Karpas-422 (cell line): ENCODE results near the gene CD36. TPM values are rescaled to one million over a fixed set of nuclear protein-coding genes. Genes with fewer than 3 reads are reported as not detected.

ENCODE experiments used
- DNase-seq: peaks from one replicate; pipeline ENCODE4 v3.0.0-alpha.2; 2015
- H2AFZ ChIP-seq: fragments of 200-600 bp; sonication (generic); 2 replicates; pipeline ENCODE4 v1.6.1; 2014; ENCODE audit warnings: antibody characterized with exemption, low read length, mixed read lengths
- H3K27ac ChIP-seq: fragments of 200-600 bp; sonication (generic); 2 replicates; pipeline ENCODE4 v1.5.1; 2014; ENCODE audit warnings: mild to moderate bottlenecking, low read length, moderate library complexity
- H3K27me3 ChIP-seq: fragments of 200-600 bp; sonication (generic); 2 replicates; pipeline ENCODE4 v1.6.1; 2014; ENCODE audit warnings: low read length, mixed read lengths
- H3K36me3 ChIP-seq: fragments of 200-600 bp; sonication (generic); 2 replicates; pipeline ENCODE4 v1.6.1; 2014; ENCODE audit warnings: low read length, mixed read lengths; ENCODE audit not compliant: insufficient read depth
- H3K4me1 ChIP-seq: fragments of 200-600 bp; sonication (generic); 2 replicates; pipeline ENCODE4 v1.6.1; 2014; ENCODE audit warnings: mild to moderate bottlenecking, low read length, mixed read lengths
- H3K4me2 ChIP-seq: fragments of 200-600 bp; sonication (generic); 2 replicates; pipeline ENCODE4 v1.6.1; 2014; ENCODE audit warnings: low read length, low read depth, mild to moderate bottlenecking; ENCODE audit not compliant: poor library complexity, severe bottlenecking
- H3K4me3 ChIP-seq: fragments of 200-600 bp; sonication (generic); 2 replicates; pipeline ENCODE4 v1.5.1; 2014; ENCODE audit warnings: mild to moderate bottlenecking, antibody characterized with exemption, low read length, mixed read lengths
- H3K79me2 ChIP-seq: fragments of 200-600 bp; sonication (generic); 2 replicates; pipeline ENCODE4 v1.6.1; 2014; ENCODE audit warnings: mild to moderate bottlenecking, low read length, mixed read lengths
- H3K9ac ChIP-seq: fragments of 200-600 bp; sonication (generic); 2 replicates; pipeline ENCODE4 v1.6.0; 2014; ENCODE audit warnings: low read length
- H3K9me2 ChIP-seq: fragments of 200-600 bp; sonication (generic), shearing (Covaris generic); replicated peaks from 2 replicates; pipeline ENCODE4 v1.6.0; 2014; ENCODE audit warnings: mild to moderate bottlenecking, low read length, moderate library complexity; ENCODE audit not compliant: insufficient read depth
- H3K9me3 ChIP-seq: fragments of 300-700, 200-600 bp; sonication (generic); 2 replicates; pipeline ENCODE4 v1.6.1; 2014; ENCODE audit warnings: low read length, mixed read lengths
- H4K20me1 ChIP-seq: fragments of 200-600 bp; sonication (generic); 2 replicates; pipeline ENCODE4 v1.6.1; 2014; ENCODE audit warnings: mild to moderate bottlenecking, antibody characterized with exemption, low read length, low read depth; ENCODE audit not compliant: insufficient read depth
- total RNA-seq: library from RNA; depleted of rRNA; stranded (reverse); fragments of >200 nt; shearing (Covaris generic); gene quantifications from 2 replicates; pipeline ENCODE4 v1.2.3, GENCODE V29; 2014; ENCODE audit warnings: low replicate concordance

CD36 gene
- total RNA-seq, 1 experiment from 2014 or later, result not detected

DNA sequence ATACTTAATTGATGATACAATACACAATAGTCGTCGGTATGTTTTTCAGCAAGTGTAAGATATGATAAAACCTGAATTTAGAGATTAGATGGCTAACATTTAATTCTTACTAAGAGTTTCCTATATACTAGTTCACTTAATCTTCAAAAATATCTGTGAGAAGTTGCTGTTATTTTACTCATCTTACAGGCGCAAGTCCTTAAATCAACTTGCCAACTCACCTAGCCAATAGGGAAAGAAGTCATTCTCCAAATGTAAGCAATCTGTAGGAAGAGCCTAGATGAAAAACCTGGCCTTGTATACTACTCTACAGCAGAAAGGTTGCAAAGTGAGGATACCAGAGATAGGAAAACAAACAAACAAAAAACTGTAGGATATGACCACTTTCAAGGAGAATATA, 10.6 kb downstream of the CD36 start:
- H3K4me3 ChIP-seq, result no peak overlapping the region

DNA sequence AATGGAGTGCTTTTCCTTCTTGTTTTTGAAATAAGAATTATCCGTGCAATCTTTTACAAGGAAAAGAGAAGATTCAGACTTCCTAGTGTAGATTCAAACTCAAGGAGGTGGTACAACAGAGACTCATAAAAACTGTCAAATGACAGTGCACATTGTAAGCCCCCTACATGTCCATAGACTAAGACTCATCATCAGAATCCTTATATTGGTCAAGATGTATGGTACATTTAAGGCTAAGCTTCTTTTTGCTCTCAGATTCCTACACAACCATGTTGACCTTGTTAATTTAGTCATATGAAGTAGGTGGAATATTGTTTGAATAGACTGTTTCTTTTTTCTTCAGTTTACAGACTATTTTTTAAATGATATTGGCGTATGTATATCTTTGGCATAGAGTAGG, 11.6 kb downstream of the CD36 start:
- Histone ChIP-seq H4K20me1 (no peaks in the 10 kb centered on the region), H3K27ac (no peak overlapping the region), H3K79me2 (no peaks in the 10 kb centered on the region), H3K9me3 (0 out of 2 replicates have a peak, but pooled peaks cover 5% of the 10 kb centered on the region), H3K4me3 (no peak overlapping the region), H3K4me2 (no peak overlapping the region), H3K9ac (no peak overlapping the region), H3K36me3 (no peaks in the 10 kb centered on the region), H3K27me3 (no peaks in the 10 kb centered on the region), H2AFZ (no peak overlapping the region), H3K9me2 (no peaks in the 10 kb centered on the region; the same call in 1 of the 2 replicates), H3K4me1 (no peaks in the 10 kb centered on the region)
- DNase-seq, result no peak

More for the DNA sequence above, 10.6 kb downstream of the CD36 start:
- Histone ChIP-seq H3K4me2 (no peak overlapping the region), H3K4me1 (no peaks in the 10 kb centered on the region), H3K27ac (no peak overlapping the region), H2AFZ (no peak overlapping the region), H3K9ac (no peak overlapping the region), H4K20me1 (no peaks in the 10 kb centered on the region), H3K27me3 (no peaks in the 10 kb centered on the region), H3K9me3 (peaks cover 12% of the 10 kb centered on the region), H3K9me2 (no peaks in the 10 kb centered on the region; the same call in 1 of the 2 replicates), H3K36me3 (no peaks in the 10 kb centered on the region), H3K79me2 (no peaks in the 10 kb centered on the region)
- DNase-seq, result no peak

DNA sequence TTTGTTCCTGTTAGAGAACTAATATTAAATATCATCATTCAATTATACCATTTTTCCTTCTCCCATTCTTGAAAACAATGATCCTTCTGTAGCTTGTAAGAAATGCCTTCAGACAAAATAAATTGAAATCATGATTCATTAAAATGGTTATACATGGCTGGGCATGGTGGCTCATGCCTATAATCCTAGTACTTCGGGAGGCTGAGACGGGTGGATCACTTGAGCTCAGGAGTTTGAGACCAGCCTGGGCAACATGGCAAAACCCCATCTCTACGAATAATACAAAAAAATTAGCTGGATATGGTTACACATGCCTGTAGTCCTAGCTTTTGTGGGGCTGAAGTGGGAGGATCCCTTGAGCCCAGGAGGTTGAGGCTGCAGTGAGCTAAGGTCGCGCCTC, 13.0 kb downstream of the CD36 start:
- no peaks in the 10 kb centered on the region for H3K4me1 ChIP-seq
- H3K27me3 ChIP-seq, result no peaks in the 10 kb centered on the region
- no peak overlapping the region for H2AFZ ChIP-seq
- DNase-seq, result no peak
- 0 out of 2 replicates have a peak, but pooled peaks cover 5% of the 10 kb centered on the region for H3K9me3 ChIP-seq
- H3K79me2 ChIP-seq, result no peaks in the 10 kb centered on the region
- H3K4me3 ChIP-seq, result no peak overlapping the region
- H4K20me1 ChIP-seq, result no peaks in the 10 kb centered on the region
- H3K4me2 ChIP-seq, result no peak overlapping the region
- no peak overlapping the region for H3K9ac ChIP-seq
- no peaks in the 10 kb centered on the region for H3K36me3 ChIP-seq
- no peak overlapping the region for H3K27ac ChIP-seq
- no peaks in the 10 kb centered on the region; the same call in 1 of the 2 replicates for H3K9me2 ChIP-seq

DNA sequence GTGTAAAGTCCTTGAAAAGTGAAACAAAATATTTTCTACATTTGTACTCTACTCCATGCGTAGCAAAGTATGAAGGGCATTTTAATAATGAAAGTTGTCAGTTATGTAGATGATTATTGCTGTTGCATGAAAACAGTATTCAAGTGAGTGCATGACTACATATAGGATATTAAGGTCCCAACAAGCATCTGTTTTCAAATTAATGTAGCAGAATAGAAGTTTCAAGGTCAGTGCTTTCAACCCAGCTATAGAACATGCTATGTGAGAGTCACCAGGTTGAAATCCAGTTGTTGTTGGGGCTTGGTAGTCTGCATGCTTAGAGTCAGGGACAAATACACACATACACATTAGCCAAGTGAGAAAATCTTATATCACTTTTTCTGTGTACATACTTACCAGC, 14.8 kb downstream of the CD36 start:
- Histone ChIP-seq H2AFZ (no peak overlapping the region), H3K9ac (no peak overlapping the region), H3K27me3 (no peaks in the 10 kb centered on the region)

DNA sequence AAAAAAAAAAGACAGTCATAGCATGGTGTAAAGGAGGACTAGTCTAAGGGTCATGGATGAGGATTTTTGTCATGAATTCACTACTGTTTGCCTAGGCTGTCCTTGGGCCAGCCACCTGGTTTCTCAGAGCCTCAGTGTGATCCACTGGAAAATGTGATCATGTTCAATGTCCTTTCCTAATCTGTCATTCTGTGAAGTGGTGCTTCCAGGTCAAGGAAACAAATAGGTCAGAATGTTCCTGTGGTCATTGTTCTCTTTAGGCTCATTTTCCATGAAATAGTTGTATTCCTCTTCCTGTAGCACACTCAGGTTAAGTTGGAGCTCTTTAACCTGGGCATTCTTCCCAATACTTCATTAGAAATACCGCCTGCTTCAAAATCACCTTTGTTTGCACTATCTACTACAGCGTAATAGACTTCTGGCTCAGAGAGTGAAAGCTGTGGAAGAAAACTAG, 16.5 kb downstream of the CD36 start:
- no peak for DNase-seq
- Histone ChIP-seq H4K20me1 (no peaks in the 10 kb centered on the region), H3K9me3 (0 out of 2 replicates have a peak, but pooled peaks cover 5% of the 10 kb centered on the region), H3K79me2 (no peaks in the 10 kb centered on the region), H3K4me1 (no peaks in the 10 kb centered on the region), H3K9ac (no peak overlapping the region), H3K4me2 (no peak overlapping the region), H3K27me3 (no peaks in the 10 kb centered on the region), H3K9me2 (no peaks in the 10 kb centered on the region), H3K36me3 (no peaks in the 10 kb centered on the region), H3K4me3 (no peak overlapping the region), H3K27ac (no peak overlapping the region), H2AFZ (no peak overlapping the region)

More for the DNA sequence above, 14.8 kb downstream of the CD36 start:
- H3K9me3 ChIP-seq, result 0 out of 2 replicates have a peak, but pooled peaks cover 5% of the 10 kb centered on the region
- H3K36me3 ChIP-seq, result no peaks in the 10 kb centered on the region
- no peak for DNase-seq
- no peak overlapping the region for H3K4me2 ChIP-seq
- H3K79me2 ChIP-seq, result no peaks in the 10 kb centered on the region
- H4K20me1 ChIP-seq, result no peaks in the 10 kb centered on the region
- H3K9me2 ChIP-seq, result no peaks in the 10 kb centered on the region
- H3K27ac ChIP-seq, result no peak overlapping the region
- no peaks in the 10 kb centered on the region for H3K4me1 ChIP-seq
- no peak overlapping the region for H3K4me3 ChIP-seq

DNA sequence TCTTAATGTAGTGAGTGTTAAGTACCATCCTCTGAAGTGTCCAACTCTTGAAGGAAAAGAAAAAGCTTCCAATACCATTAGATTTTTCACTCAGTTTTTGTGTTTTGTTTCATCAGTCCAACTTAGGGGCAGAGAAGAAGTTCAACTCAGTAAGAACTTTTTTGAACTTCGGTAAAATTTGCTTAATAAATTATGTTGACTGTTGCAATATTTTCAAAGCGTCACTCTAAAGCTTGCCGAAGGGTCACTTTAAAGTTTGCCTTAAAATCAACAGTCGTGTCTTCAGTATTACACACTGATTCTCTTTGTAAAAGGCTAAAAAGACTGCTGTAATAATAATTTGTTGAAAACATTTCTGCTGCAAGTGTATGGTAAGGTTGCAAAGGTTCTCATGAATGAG, 17.6 kb downstream of the CD36 start:
- H3K9ac ChIP-seq, result no peak overlapping the region
- no peaks in the 10 kb centered on the region for H4K20me1 ChIP-seq
- no peak for DNase-seq
- no peaks in the 10 kb centered on the region for H3K4me1 ChIP-seq
- H3K4me2 ChIP-seq, result no peak overlapping the region
- no peaks in the 10 kb centered on the region for H3K36me3 ChIP-seq
- H3K79me2 ChIP-seq, result no peaks in the 10 kb centered on the region
- H3K9me2 ChIP-seq, result no peaks in the 10 kb centered on the region
- H3K4me3 ChIP-seq, result no peak overlapping the region
- H2AFZ ChIP-seq, result no peak overlapping the region
- no peak overlapping the region for H3K27ac ChIP-seq
- H3K27me3 ChIP-seq, result no peaks in the 10 kb centered on the region
- 0 out of 2 replicates have a peak, but pooled peaks cover 3% of the 10 kb centered on the region for H3K9me3 ChIP-seq

DNA sequence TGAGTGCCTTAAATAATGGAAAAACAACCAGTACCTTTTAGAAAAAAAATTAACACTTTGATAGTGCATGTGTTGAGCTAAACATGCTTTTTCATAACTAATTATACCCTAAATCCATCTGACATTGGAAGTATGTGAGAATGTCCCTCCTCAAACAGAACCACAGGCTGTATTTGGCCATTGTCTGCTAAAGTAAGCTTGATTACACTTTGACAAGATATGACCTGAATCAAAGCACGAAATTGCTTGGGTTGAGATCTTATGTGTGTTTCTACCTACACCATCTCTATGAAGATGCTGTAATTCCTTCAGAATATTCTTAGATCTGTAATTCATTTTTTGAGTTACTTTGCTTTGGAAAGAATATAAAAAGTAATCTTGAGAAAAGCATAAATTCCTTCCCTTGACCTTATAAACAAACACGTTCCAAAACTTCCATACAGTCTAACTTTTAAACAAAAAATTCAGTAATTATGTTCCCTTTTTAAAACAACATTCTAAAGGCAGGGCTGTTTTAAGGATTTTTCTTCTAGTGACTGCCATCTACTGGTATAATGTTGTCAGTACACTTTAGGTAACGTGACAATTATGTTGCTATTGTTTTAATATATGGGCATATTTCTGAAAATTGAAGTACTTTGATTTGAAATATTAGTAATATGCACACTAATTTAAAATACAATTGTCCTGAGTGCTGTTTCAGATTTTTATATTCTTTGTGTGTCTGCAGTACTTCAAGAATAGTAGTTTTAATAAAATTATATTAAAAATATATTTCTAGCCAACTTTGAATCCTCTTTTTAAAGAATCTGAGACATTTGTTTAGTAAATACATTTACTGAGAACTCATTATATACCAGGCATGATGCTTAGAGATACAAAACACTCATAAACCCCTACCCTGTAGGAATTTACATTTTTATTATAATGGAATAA, 20.9 kb downstream of the CD36 start:
- DNase-seq, result peak; percentile 66
- H3K27ac ChIP-seq, result no peak overlapping the region
- H3K9ac ChIP-seq, result no peak overlapping the region
- H3K79me2 ChIP-seq, result no peaks in the 10 kb centered on the region
- no peaks in the 10 kb centered on the region for H3K9me3 ChIP-seq
- no peaks in the 10 kb centered on the region for H3K9me2 ChIP-seq
- H4K20me1 ChIP-seq, result no peaks in the 10 kb centered on the region
- H3K4me3 ChIP-seq, result no peak overlapping the region
- H3K36me3 ChIP-seq, result no peaks in the 10 kb centered on the region
- no peak overlapping the region for H2AFZ ChIP-seq
- H3K27me3 ChIP-seq, result no peaks in the 10 kb centered on the region
- no peaks in the 10 kb centered on the region for H3K4me1 ChIP-seq
- no peak overlapping the region for H3K4me2 ChIP-seq

DNA sequence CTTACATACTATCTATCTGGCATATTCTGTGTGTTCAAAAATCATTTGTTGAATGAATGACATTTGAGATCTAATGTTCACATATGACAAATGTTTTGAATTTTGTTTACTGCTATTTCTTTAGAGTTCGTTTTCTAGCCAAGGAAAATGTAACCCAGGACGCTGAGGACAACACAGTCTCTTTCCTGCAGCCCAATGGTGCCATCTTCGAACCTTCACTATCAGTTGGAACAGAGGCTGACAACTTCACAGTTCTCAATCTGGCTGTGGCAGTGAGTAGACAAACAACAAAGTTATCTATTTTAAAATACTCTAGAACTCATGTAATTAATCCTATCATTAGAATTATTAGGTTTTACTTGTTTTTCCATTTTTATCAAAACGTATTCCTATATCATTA, 22.5 kb downstream of the CD36 start:
- Histone ChIP-seq H4K20me1 (no peaks in the 10 kb centered on the region), H2AFZ (no peak overlapping the region), H3K9me2 (no peaks in the 10 kb centered on the region), H3K36me3 (no peaks in the 10 kb centered on the region), H3K4me1 (no peaks in the 10 kb centered on the region), H3K27me3 (no peaks in the 10 kb centered on the region), H3K4me2 (no peak overlapping the region), H3K9me3 (no peaks in the 10 kb centered on the region; the same call in 1 of the 2 replicates), H3K4me3 (no peak overlapping the region), H3K27ac (no peak overlapping the region), H3K79me2 (no peaks in the 10 kb centered on the region), H3K9ac (no peak overlapping the region)
- DNase-seq, result no peak
